PC-3 (cell line): ENCODE results near the gene TUBB1.

Experiments used
- EZH2 ChIP-seq: fragments of 300-600 bp; sonication (generic); IDR thresholded peaks from one replicate; pipeline ENCODE4 v1.6.1; 2017; ENCODE audit warnings: antibody characterized with exemption, mild to moderate bottlenecking, low read length; ENCODE audit not compliant: unreplicated experiment
- EZH2phosphoT487 ChIP-seq: fragments of 300-600 bp; sonication (generic); IDR thresholded peaks from 2 replicates; pipeline ENCODE4 v1.6.1; 2018; ENCODE audit warnings: mild to moderate bottlenecking, antibody characterized with exemption, low read length, borderline replicate concordance
- TF ChIP-seq, protein P1 (sequence below): fragments of 300-600 bp; sonication (generic); conservative IDR thresholded peaks from 2 replicates; pipeline ENCODE4 v1.5.1; 2017; ENCODE audit warnings: antibody characterized with exemption, low read depth, mild to moderate bottlenecking, low read length

DNA sequence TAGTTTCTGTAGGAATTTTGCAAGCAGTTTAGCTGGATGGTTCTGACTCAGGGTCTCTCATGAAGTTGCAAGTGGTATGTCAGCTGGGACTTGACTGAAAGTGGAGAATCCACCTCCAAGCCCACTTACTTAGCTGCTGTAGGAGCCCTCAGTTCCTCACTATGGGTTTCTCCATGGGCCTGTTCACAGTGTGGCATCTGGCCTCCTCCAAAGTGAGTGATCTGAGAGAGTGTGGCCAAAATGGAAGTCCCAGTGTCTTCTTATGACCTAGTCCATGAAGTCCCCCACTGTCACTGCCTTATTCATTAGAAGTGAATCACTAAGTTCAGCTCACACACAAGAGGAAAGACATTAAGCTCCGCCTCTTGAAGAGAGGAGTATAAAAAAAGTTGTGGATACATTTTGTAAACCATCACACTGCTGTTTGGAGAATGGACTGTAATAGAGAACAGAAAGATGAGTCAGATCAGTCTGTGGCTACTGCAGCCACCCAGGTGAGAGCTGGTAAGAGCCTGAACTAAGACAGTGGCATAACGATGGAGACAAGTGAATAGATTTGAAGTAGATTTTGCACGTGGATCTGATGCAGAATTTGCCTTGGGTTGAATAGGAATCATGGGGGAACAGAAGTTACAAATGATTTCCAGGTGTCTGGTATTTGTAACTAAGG is 43.0 kb upstream of the TUBB1 start:
- TF ChIP-seq, protein P1, sequence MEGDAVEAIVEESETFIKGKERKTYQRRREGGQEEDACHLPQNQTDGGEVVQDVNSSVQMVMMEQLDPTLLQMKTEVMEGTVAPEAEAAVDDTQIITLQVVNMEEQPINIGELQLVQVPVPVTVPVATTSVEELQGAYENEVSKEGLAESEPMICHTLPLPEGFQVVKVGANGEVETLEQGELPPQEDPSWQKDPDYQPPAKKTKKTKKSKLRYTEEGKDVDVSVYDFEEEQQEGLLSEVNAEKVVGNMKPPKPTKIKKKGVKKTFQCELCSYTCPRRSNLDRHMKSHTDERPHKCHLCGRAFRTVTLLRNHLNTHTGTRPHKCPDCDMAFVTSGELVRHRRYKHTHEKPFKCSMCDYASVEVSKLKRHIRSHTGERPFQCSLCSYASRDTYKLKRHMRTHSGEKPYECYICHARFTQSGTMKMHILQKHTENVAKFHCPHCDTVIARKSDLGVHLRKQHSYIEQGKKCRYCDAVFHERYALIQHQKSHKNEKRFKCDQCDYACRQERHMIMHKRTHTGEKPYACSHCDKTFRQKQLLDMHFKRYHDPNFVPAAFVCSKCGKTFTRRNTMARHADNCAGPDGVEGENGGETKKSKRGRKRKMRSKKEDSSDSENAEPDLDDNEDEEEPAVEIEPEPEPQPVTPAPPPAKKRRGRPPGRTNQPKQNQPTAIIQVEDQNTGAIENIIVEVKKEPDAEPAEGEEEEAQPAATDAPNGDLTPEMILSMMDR, result no peak
- TF ChIP-seq EZH2phosphoT487 (no peak), EZH2 (no peak)
